Epidermal melanocyte (primary cell): Measurements from ENCODE around the gene DGCR2.

Experiments
- DNase-seq: peaks from one replicate; pipeline ENCODE4 v3.0.0; 2011; ENCODE audit warnings: low spot score; ENCODE audit not compliant: insufficient read length

The DGCR2 gene

DNA sequence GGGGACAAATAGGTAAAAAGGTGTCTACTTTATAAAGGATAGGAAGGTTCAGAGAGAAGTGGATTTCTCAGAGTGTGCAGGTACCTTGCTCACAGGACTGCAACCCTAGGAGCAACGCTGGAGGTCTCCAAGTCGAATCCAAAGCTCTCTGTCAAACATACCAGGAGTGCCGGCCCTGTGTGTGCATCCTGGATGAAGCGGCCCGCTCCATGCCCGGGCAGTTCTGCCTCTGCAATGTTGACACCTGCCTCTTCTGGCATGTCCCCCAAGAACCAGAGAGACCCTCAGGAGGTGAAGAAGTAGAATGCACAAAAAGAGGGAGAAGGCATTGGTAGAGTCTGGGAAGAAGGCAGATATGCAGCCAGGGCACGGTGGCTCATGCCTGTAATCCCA is 5.8 kb upstream of the DGCR2 start:
- no peak for DNase-seq

GRCh38 chr22:19127329-19128008 is 5.3 kb upstream of the DGCR2 start:
- DNase-seq = no peak

DNA sequence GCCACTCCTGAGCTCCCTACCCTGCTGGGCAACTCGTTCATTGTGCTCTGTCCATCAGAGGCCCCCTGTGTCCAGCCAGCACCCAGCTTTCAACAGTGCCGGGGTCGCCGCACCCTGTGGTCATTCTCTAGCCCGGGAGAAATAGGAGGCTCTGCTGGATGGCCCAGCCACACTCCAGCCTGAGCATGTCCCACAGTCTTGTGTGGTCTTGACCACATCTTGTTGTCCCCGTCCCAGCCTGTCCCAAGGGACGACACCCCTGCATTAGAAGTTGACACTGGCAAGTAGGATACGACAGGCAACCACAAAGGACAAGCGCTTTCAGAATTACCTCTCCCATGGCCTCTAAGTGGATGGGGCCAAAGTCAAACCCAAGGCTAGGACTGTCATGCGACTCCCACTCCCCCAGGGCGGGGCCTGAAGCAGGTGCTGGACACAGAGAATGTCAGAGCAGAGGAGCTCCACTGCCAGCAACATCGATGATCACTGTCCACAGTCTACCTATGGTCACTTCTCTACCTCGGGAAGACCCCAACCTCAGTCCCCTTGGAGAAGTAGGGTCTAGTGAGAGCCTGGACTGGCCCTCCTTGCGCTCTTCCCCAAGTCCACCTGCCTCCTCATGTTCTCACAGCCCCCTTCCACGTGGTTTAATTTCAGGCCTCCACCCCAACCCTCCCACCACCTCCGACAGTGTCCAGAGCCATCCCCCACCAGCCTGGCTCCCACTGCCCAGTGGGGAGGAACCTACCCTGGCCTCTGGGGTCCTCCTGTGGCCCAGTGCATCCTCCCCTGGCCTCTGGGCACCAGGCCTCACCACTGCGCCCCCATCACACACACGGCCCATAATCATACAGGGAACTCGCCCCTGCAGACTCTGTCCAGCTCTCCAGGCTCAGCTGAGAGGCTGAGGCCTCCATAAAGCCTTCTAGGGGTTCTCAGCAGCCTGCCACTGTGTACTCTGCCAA is 4.4 kb upstream of the DGCR2 start:
- DNase-seq = no peak

GRCh38 chr22:19125474-19126308 is 3.5 kb upstream of the DGCR2 start:
- no peak for DNase-seq

DNA sequence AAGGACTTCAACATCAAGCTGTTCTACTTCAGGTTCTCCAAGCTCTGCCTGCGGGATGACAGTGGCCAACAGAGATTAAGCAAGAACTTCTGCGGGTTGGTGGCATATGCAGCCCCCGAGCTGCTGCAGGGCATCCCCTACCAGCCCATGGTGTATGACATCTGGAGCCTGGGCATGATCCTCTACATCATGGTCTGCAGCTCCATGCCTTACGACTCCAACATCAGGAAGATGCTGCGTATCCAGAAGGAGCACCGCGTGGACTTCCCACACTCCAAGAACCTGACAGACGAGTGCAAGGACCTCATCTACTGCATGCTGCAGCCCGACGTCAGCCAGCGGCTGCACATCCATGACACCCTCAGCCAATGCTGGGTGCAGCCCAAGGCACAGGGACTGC is 2.8 kb upstream of the DGCR2 start:
- no peak for DNase-seq

GRCh38 chr22:19124377-19124776 is 2.2 kb upstream of the DGCR2 start:
- no peak for DNase-seq

DNA sequence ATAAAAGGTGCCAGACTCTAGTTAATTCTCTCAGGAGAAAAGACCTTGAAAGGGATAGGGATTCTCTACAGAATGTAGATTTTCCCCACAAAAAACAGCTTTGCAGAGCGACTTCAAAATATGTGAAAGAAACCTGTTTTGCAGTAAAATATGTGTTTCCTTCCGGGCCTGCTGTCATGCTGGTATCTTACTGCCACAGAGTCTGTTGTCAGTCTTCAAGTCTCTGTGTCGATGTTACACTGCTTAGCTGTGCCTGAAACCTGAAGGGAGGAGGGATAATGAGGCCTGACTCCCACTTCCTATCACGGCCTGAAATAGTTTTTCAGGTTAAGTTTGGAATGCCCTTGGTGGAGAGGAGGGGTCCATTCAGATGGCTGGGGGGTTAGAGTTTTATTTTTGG is 1.7 kb upstream of the DGCR2 start:
- DNase-seq = no peak

DNA sequence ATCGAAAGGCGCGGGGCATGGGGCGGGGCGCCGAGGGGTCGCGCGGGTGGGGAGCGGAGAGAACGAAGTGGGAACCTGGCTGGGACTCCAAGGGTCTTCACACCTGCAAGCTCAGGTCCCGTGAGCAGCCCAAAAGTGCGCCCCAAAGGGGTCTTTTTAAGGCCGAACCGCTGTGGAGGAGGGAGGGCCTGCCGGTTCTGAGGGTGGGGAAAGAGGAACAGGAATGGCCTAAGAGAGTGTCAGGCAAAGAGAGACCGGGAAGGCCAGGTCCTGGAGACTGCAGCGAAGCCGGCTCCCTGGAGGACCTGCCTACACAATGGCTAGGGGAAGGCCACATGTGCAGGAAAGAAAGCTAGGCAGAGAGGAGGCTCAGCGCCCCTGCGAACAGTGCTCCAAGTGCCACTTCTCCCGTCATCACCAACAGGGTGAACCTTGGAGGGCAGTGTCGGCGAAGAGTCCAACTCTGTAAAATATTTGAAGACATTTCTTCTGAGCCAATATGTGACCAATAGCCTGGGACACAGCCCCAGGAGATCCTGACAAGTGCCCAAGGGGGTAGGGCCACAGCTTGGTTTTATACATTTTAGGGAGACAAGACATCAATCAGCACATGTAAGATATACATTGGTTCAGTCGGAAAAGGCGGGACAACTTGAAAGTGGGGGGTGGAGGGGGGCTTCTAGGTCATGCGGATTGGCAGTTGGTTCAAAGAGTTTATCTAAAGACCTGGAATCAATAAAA is 710 bp upstream of the DGCR2 start:
- DNase-seq = peak; percentile 27

- no peak for DNase-seq
Observed at GRCh38 chr22:19121631-19122142, 525 bp downstream of the DGCR2 start.

GRCh38 chr22:19120829-19121630 is 1.2 kb downstream of the DGCR2 start:
- DNase-seq = no peak

- no peak for DNase-seq
Observed at GRCh38 chr22:19119949-19120348, 2.3 kb downstream of the DGCR2 start.

GRCh38 chr22:19118329-19118880 is 3.8 kb downstream of the DGCR2 start:
- no peak for DNase-seq

DNA sequence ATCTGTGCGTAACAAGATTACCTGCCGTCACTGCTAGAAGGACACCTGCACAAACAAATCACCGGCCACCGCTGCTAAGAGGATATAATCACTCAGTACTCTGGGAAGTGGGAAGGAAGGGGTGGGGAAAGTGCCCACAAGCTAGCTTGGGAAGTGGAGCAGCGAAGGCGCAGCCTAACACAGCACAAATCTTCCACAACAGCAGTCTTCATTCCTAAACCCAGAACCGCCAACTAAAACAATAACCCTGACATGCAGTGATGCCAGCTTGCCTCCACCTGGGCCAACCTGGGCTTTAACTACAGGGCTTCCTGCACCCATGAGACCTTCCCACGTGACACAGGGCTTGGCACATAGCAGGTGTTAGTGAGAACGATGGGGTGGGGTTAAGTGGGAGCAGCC is 5.1 kb downstream of the DGCR2 start:
- DNase-seq = no peak

DNA sequence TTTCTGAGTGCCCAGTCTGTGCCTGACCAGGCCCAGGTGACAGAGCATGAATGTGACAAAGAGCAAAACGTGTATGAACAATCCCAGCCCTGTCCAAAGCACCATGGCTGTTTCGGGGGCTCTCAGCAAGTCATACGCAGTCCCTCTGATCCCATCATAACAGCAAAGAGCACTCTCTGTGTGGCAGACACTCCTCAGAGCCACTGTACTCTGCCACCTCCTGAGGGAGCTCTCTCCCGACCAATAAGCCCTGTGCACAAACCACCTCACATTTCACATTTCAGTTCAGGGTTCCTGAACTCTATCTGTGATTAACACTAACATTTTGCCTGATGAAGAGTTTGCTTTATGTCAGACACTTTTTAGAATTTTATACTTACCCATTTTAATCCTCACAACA is 6.6 kb downstream of the DGCR2 start:
- no peak for DNase-seq

GRCh38 chr22:19114984-19115552 is 7.1 kb downstream of the DGCR2 start:
- DNase-seq = no peak

DNA sequence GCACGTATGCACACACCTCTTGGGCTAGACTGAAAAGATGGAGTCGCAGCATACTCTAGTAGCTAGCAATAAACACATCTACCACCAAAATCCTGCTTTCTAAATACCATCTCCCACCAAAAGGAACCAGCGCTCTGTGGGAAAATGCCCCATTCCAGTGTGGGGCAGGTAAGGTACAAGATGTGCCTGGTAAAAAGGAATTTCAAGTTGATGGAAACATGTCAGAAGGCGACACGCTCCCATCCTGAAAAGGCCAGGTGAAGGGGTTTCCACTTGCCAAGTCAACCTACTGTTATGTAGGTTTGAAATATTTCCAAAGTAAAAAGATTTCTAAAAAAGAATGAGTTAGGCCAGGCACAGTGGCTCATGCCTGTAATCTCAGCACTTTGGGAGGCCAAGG is 8.8 kb downstream of the DGCR2 start:
- no peak for DNase-seq

DNA sequence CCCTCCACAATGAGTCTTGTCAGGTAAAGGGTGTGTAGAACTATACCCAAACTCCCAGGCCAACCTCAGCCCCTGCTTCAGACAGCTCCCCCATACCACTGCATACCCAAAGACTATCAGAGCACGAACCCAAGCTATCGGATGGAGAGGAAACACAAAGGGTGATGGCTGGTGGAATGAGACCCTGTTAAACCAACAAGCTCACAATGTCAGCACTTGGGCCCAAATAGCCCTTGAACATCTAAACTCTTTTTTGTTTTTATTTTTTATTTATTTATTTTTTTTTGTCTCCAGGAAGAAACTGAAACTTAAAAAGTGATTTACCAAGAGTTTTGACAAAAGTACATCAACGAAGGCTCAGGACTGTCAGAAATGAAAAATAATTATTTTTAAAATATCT is 10.6 kb downstream of the DGCR2 start:
- DNase-seq = no peak

- DNase-seq = no peak
Observed at GRCh38 chr22:19111140-19111539, 11.1 kb downstream of the DGCR2 start.

DNA sequence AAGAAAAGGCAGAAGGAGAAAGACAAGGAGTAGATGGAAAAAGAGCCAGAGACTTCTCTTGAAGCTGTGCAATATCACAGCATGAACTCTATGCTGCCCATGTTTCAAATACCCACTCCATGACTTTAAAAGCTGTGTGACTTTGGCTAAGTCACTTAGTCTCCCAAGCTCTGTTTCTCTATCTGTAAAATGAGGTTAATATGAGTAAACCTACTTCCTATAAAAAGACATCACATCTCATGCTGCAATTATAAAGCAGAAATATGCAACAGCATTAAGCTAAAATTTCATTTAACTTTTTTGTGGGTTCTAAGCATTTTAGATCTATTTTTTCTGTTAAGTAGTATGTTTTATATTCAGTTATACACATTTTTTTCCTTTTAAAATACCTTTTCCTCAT is 11.6 kb downstream of the DGCR2 start:
- no peak for DNase-seq
